T-helper 1 cell (primary cell): ENCODE results near the gene FUBP3.

Source experiments
- DNase-seq, 5 donors: peaks; one replicate each; pipeline ENCODE4 v3.0.0-alpha.2; 2012 to 2020

Gene FUBP3

DNA sequence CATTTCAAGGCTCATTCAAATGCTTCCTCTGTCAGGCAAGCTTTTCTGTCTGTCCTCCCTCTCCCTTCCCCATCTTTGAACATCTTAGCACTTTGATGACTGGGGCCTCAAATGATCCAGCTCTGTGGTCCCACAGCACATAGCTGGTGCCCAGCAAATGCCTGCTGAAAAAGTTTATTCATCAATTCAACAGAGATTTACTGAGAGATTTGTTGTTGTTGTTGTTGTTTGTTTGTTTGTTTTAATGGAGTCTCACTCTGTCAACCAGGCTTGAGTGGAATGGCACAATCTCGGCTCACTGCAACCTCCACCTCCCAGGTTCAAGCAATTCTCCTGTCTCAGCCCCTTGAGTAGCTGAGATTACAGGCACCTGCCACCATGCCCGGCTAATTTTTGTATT lies 108.2 kb downstream of the FUBP3 start:
- no peak for DNase-seq
